T-helper 1 cell treated with Interleukin-12 subunit alpha and Interleukin-12 subunit beta and Interleukin-4 antibody, amounts not matched to agents 30 ng/mL and 1 ng/mL, for 36 hours (primary cell): ENCODE results near the gene CLRN3. TPM values are rescaled to one million over a fixed set of nuclear protein-coding genes. Genes with fewer than 3 reads are reported as not detected.

ENCODE experiments used
- intact Hi-C: fragments of 100-400 bp; cut with micrococcal nuclease; formaldehyde crosslinking; loops from one replicate; pipeline ENCODE4 v1.15.1; 2024
- total RNA-seq: library from RNA; stranded (reverse); gene quantifications from 2 replicates; pipeline ENCODE4 v1.2.3, GENCODE V29; 2022

CLRN3 gene
- total RNA-seq, 1 donor from 2014 or later: not detected

DNA sequence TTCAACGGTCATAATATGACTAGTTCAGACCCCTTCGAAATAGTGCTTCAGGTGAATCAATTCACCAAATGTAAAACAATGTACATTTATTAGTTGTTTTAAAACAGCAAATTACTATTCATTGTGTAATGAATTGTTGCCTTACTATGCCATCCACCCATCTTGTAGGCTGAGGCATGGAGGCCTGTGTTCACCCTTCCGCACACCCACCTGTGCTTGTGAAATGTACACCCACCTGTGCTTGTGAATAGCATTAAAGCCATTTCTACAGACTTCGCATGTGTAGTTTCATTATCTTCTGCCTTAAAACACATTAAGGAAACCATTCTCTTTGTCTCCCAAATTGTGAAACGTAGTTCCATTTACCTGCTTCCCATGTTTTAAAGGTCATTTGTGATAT is 16.8 kb downstream of the CLRN3 start:
- intact Hi-C loops: no loop called here

- intact Hi-C loops: no loop called here
Observed at GRCh38 chr10:127875449-127875765, 17.3 kb downstream of the CLRN3 start.

DNA sequence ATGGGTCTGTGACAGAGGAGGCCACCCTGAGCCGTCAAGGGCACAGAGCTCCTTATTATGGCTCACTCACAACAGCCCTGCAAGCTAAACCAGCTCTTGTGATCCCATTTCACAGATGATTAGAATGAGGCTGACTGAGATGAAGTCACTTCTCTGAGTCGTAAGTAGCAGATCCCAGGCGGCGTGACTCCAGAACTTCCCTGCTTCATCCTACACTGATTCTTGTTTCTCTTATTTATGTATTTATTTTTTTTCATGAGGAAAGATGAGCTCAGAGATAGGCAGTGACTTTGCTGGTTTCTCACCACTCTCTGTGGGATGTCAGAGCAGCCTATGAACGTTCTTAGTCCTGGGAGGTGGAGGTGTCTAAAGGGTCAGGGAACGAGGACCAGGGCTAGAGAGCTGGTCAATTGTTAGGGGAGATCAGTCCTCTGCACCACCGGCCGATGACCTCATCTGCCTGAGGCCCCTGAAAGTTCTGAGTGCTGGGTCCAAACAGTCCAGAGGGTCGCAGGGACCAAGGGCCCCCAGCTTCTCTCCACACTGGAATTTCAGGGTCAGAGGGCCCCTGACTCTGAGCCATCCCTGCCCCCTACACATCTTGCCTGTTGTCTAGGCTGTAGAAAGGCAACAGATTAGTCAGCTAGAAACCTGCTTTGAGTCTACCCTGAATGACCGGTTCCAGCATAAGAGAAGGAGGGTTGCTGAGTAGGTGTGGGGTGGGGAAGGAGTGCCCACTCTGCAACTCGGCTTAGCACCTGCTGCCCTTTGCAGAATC is 17.9 kb downstream of the CLRN3 start:
- intact Hi-C loops: no loop called here

GRCh38 chr10:127873901-127874470 is 18.8 kb downstream of the CLRN3 start:
- intact Hi-C loops: loop anchor here (1.0 kb wide), 1 partner anchor 195 kb away; no protein-coding TSS in a partner anchor

- intact Hi-C loops: loop anchor here (1.0 kb wide), 1 partner anchor 196 kb away; no protein-coding TSS in a partner anchor
Observed at GRCh38 chr10:127872871-127873600, 19.7 kb downstream of the CLRN3 start.

GRCh38 chr10:127872011-127872761 is 20.6 kb downstream of the CLRN3 start:
- intact Hi-C loops: no loop called here

GRCh38 chr10:127871631-127872010 is 21.1 kb downstream of the CLRN3 start:
- intact Hi-C loops: no loop called here

- intact Hi-C loops: no loop called here
Observed at GRCh38 chr10:127869329-127869728, 23.4 kb downstream of the CLRN3 start.

DNA sequence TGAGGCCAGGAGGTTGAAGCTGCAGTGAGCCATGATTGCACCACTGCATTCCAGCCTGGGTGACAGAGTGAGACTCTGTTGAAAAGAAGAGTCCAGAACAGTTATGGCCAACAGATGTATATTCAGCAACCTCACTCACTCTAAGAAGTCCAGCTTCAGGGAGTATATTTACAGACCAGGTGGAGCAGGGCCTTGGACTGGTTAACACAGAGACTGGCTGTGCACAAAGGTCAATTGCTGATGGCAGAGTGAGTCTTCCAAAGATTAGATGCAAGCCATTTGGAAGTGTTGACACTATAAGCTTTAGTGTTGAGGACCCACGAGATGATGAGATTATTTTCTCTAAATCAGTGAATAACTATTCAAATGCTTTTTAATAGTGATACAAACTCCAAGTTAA is 24.9 kb downstream of the CLRN3 start:
- intact Hi-C loops: no loop called here

- intact Hi-C loops: no loop called here
Observed at GRCh38 chr10:127866276-127867013, 26.3 kb downstream of the CLRN3 start.

GRCh38 chr10:127863231-127863825 is 29.4 kb downstream of the CLRN3 start:
- intact Hi-C loops: no loop called here

DNA sequence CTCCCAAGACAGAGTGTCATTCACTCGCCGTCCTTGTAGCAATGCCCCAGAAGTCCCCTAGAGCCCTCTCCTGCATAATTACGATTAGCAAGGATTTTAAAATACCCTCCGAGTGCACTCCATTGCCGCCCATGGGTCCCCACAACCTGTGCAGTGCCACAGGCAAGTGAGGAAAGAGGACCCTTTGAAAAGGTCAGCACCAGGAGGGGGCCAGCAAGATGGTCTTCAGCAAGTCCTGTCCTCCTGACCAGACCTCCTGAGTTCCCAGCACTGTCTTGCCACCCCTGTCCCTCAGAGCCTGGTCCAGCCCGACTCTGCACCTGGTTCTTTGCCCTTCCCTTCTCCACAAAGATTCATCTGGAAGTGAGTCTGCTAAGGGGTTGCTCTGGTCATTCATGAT is 32.1 kb downstream of the CLRN3 start:
- intact Hi-C loops: no loop called here

DNA sequence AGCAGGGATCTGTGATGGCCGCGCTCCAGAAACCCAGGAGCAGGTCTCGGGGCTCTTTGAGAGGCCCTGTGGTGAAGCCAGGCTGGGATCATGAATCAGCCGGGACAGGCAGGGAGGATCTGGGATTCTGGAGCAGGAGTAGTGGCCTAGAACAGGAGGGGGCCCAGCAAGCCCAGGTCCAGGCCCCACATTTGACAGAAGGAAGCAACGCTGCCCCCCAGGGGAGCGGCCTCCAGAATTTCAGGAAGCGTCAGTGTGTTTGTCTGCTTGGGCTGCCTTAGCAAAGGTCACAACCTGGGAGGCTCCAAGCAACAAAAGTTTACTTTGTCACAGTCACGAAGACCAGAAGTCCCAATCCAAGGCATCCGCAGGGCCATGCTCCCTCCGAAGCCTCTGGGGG is 36.8 kb downstream of the CLRN3 start:
- intact Hi-C loops: loop anchor here (2.0 to 10.0 kb wide), 2 partner anchors 291 to 1991 kb away; no protein-coding TSS in a partner anchor

GRCh38 chr10:127855591-127855881 is 37.2 kb downstream of the CLRN3 start:
- intact Hi-C loops: loop anchor here (2.0 to 10.0 kb wide), 2 partner anchors 291 to 1991 kb away; no protein-coding TSS in a partner anchor

GRCh38 chr10:127854769-127855590 is 37.8 kb downstream of the CLRN3 start:
- intact Hi-C loops: loop anchor here (1.0 to 10.0 kb wide), 5 partner anchors 139 to 1990 kb away; no protein-coding TSS in a partner anchor

DNA sequence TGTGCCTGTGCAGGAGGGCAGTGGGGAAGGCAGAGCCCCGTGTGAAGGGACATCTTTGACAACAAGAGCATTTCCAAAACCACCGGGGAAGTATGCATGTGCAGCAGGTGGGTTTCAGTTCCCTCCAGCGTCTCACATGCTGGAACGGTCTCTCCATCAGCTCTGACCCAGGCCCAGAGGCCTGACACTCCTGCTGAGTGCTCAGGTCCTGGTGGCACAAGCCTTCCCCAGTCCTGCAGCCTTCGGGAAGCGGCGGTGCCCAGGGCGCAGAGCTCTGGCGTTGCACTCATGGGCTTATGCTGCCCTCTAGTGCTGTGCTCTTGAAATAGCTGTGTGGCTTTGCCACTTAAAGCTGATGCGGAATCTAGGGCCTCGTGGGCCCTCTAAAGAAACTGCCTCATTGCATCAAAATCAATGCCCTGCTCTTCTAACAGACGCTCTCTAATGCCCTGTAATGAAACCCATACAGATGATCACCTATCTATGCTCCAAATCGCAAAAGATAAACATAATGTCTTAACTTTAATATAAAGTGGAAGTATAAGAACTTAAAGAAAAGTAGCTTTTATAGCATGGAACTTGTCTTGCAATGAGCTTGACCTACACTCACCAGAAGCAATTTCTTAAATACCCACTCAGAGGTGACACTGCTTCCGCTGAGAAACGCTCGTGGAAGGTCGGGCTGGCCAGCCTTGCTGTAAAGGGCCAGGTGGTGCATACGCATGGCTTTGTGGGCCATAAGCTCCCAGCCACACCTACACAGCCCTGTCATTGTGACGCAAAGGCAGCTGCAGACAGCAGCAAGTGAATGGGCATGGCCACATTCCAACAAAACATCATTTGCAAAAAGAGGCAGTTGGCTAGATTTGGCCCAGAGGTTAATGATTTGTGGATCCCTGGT is 38.6 kb downstream of the CLRN3 start:
- intact Hi-C loops: loop anchor here (1.0 to 10.0 kb wide), 5 partner anchors 138 to 1989 kb away; no protein-coding TSS in a partner anchor

DNA sequence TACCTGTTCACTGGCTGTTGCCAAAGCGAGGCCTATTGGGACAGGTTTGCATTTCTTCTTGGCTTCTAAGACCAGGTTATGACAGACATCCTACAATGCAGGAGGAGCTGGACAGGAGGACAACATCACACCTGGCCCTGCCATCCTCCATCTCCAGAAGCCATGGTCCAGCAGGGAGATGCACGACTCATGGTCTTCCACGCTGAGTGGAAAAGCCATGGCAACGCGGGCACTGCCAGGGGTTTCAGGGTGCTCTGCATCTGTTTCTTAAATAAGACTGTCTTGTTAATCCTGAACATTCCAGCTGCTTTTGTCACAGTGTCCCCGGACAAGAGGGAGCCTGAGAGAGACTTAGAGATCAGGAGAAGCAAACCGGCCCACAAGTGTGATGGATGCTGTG is 40.3 kb downstream of the CLRN3 start:
- intact Hi-C loops: loop anchor here (10.0 kb wide), 1 partner anchor 1988 kb away; no protein-coding TSS in a partner anchor

GRCh38 chr10:127851661-127852194 is 41.0 kb downstream of the CLRN3 start:
- intact Hi-C loops: loop anchor here (10.0 kb wide), 1 partner anchor 1987 kb away; no protein-coding TSS in a partner anchor
